ENCODE results near the gene ALDH1L1. TPM values are rescaled to one million over a fixed set of nuclear protein-coding genes. Genes with fewer than 3 reads are reported as not detected.

The ALDH1L1 gene
- total and polyA plus RNA-seq, 8 donors, result 1.4 to 17.4 (median 5.2) TPM

- TF ChIP-seq, protein P1, sequence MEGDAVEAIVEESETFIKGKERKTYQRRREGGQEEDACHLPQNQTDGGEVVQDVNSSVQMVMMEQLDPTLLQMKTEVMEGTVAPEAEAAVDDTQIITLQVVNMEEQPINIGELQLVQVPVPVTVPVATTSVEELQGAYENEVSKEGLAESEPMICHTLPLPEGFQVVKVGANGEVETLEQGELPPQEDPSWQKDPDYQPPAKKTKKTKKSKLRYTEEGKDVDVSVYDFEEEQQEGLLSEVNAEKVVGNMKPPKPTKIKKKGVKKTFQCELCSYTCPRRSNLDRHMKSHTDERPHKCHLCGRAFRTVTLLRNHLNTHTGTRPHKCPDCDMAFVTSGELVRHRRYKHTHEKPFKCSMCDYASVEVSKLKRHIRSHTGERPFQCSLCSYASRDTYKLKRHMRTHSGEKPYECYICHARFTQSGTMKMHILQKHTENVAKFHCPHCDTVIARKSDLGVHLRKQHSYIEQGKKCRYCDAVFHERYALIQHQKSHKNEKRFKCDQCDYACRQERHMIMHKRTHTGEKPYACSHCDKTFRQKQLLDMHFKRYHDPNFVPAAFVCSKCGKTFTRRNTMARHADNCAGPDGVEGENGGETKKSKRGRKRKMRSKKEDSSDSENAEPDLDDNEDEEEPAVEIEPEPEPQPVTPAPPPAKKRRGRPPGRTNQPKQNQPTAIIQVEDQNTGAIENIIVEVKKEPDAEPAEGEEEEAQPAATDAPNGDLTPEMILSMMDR (IDR thresholded peaks at IDR 0.05), result no peak
- TF ChIP-seq POLR2A (IDR thresholded peaks at IDR 0.05) (no peak), POLR2AphosphoS5 (IDR thresholded peaks at IDR 0.05) (no peak), EP300 (IDR thresholded peaks at IDR 0.05) (no peak)
- intact Hi-C loops (cut with DNase I; ENCODE audit: low total_unique reads), result no loop called here
- WGBS, 5 donors, result 50 to 94% (median 79%) methylated on average over 2 of the region's 2 CpGs
- H3K9me3 ChIP-seq, result no peaks in the 10 kb centered on the region
- H3K4me1 ChIP-seq, result peaks cover 7 to 29% (median 21%) of the 10 kb centered on the region in 4 donors
- H3K36me3 ChIP-seq, result no peaks in the 10 kb centered on the region
- no peak overlapping the region for H3K27ac ChIP-seq
- no peaks in the 10 kb centered on the region for H3K27me3 ChIP-seq
- no peak for DNase-seq
- H3K4me3 ChIP-seq, result no peak overlapping the region
These were observed 94.5 kb downstream of the ALDH1L1 start for GRCh38 chr3:126085841-126086240.

DNA sequence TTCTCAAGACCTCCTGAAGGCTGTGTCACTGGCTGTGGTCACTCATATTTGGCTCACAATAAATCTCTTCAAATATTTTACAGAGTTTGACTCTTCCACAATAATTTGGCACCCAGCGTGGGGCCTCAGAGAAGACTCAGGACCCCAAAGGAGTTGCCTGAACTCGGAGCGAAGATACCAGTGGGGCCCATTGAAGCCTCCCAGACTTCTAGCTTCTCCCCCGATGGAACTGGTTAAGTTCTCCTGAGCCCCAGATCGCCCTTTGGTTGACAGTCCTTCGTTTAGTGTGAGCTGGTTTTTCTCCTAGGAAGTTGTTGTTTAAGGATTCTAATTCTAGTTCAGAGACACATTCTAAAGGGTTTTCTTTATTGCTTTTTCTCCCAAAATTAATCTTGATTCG is 95.1 kb downstream of the ALDH1L1 start:
- DNase-seq, result no peak
- no peaks in the 10 kb centered on the region for H3K36me3 ChIP-seq
- H3K9me3 ChIP-seq, result no peaks in the 10 kb centered on the region
- no peak overlapping the region for H3K27ac ChIP-seq
- H3K4me3 ChIP-seq, result no peak overlapping the region
- peaks cover 7 to 29% (median 21%) of the 10 kb centered on the region in 4 donors for H3K4me1 ChIP-seq
- H3K27me3 ChIP-seq, result no peaks in the 10 kb centered on the region
- 95 to 98% (median 96%) methylated on average over 7 of the region's 7 CpGs for WGBS, 5 donors
- TF ChIP-seq, protein P1 (IDR thresholded peaks at IDR 0.05), result no peak
- TF ChIP-seq EP300 (IDR thresholded peaks at IDR 0.05) (no peak), POLR2AphosphoS5 (IDR thresholded peaks at IDR 0.05) (no peak), POLR2A (IDR thresholded peaks at IDR 0.05) (no peak)
- intact Hi-C loops (cut with DNase I; ENCODE audit: low total_unique reads), result no loop called here

DNA sequence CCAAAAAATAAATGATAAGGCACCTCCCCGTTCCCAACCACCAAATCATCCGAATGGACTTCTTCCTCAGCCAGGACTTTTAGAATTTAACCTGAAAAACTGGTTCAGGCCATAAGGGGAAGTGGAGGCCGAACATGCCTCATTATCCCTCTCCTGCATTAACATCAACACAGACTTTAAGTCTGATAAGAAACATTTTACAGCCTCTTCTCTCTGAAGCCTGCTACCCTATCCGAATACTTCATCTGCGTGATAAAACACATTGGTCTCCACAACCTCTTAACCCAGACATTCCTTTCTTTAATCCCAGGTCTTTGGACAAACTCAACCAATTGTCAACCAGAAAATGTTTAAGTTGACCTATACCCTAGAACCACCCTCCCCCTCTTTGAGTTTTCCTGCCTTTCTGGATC is 95.6 kb downstream of the ALDH1L1 start:
- WGBS, 5 donors, result 47 to 62% (median 49%) methylated on average over 5 of the region's 5 CpGs
- intact Hi-C loops (cut with DNase I; ENCODE audit: low total_unique reads), result no loop called here

DNA sequence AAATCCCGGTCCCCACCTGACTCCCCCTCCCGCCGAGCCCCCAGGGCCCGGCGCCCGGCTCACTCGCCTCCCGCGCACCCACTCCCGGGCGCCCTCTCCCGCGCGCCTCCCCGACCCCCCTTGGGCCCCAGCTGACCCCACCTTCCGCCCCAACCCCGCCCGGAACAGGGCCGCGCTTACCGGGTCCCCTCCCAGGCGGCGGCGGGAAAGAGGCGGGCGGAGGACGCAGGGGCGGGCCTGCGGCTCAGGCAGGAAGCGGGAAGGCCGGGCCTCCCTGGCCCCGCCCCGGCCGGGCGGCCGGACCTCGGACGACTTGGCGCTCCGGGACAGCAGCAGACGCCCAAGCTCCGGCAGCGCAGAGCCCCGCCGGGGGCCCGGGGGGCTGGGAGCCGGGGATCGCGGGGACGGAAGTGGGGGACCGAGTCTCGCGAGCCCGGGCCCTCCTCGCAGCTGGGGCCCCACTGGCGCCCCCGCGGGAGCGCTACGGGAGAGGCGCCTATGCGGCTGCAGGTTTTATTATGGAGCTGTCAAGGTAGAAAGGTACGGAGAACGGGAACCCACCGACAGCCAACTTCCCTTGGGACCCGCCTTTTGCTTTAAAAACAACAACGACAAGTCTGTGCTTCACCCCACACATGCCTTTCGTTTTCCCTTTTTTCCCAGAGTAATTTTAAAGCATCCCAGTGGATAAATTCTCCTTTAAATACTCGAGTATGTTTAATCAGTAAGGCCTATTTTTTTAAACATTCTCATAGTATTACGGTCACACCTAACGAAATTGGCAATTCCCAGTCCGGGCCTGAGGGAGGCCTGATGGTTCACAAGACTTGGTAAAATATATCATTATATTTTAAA is 96.2 kb downstream of the ALDH1L1 start, which contains the start of gene SLC41A3:
Gene SLC41A3, minus strand, starts transcription at position 212 of the 855 bp plus-strand sequence. CDS start 15,905 bp downstream, outside the sequence.
- peak; percentile 91 to 96 for DNase-seq
- intact Hi-C loops (cut with DNase I; ENCODE audit: low total_unique reads), result no loop called here
- no peak for TF ChIP-seq POLR2A (IDR thresholded peaks at IDR 0.05)
- TF ChIP-seq, protein P1 (IDR thresholded peaks at IDR 0.05), result peak in 3 of 7 experiments; percentile 20 to 43 (median 36)
- no peak for TF ChIP-seq EP300 (IDR thresholded peaks at IDR 0.05)
- TF ChIP-seq POLR2AphosphoS5 (IDR thresholded peaks at IDR 0.05), result peak; percentile 44 to 77 (median 49)
- Histone ChIP-seq H3K27me3 (no peaks in the 10 kb centered on the region), H3K4me3 (peak within 1 kb of the TSS; percentile 67 to 85 (median 74)), H3K9me3 (no peaks in the 10 kb centered on the region), H3K27ac (peak within 1 kb of the TSS; percentile 87 to 95 (median 94)), H3K36me3 (no peaks in the 10 kb centered on the region), H3K4me1 (peaks cover 7 to 29% (median 21%) of the 10 kb centered on the region in 4 donors)
- WGBS, 5 donors, result 1% methylated on average over 31 to 72 of the region's 72 CpGs

More for the DNA sequence above, 95.6 kb downstream of the ALDH1L1 start:
- DNase-seq, result peak in 1 of 2 donors; percentile 12
- peak overlapping the region in 4 of 5 donors; percentile 91 to 95 (median 94) for H3K27ac ChIP-seq
- H3K4me3 ChIP-seq, result peak overlapping the region; percentile 67 to 85 (median 74)
- TF ChIP-seq, protein P1 (IDR thresholded peaks at IDR 0.05), result no peak
- TF ChIP-seq POLR2AphosphoS5 (IDR thresholded peaks at IDR 0.05) (no peak), EP300 (IDR thresholded peaks at IDR 0.05) (no peak), POLR2A (IDR thresholded peaks at IDR 0.05) (no peak)
- H3K9me3 ChIP-seq, result no peaks in the 10 kb centered on the region
- no peaks in the 10 kb centered on the region for H3K36me3 ChIP-seq
- no peaks in the 10 kb centered on the region for H3K27me3 ChIP-seq
- peaks cover 7 to 29% (median 21%) of the 10 kb centered on the region in 4 donors for H3K4me1 ChIP-seq

Measured in stomach (tissue), 9 donors.